HL-60 (cell line): ENCODE data around the gene MICA.

Source experiments
- CTCF ChIP-seq: IDR thresholded peaks from one replicate; pipeline ENCODE4 v1.5.1; 2011; ENCODE audit warnings: low read length, control low read depth, inconsistent platforms; ENCODE audit not compliant: insufficient read depth
- GABPA ChIP-seq: IDR thresholded peaks from 2 replicates; pipeline ENCODE4 v1.6.1; 2012; ENCODE audit warnings: low read depth
- POLR2AphosphoS5 ChIP-seq: IDR thresholded peaks from 2 replicates; pipeline ENCODE4 v1.6.1; 2012; ENCODE audit warnings: low read depth
- REST ChIP-seq: IDR thresholded peaks from 2 replicates; pipeline ENCODE4 v1.6.1; 2012; ENCODE audit warnings: low read depth; ENCODE audit not compliant: insufficient replicate concordance
- SPI1 ChIP-seq: IDR thresholded peaks from 2 replicates; pipeline ENCODE4 v1.6.1; 2012; ENCODE audit warnings: low read depth, mild to moderate bottlenecking, borderline replicate concordance

- TF ChIP-seq SPI1 (no peak), CTCF (no peak), GABPA (no peak), POLR2AphosphoS5 (no peak), REST (no peak)
These were observed 20.2 kb downstream of the MICA start for GRCh38 chr6:31423550-31423949.
